NOMO-1 (cell line): Measurements from ENCODE around the gene RNASE9.
"Not testable (repeated sequence)": the region's sequence is repeated elsewhere in the genome, so short reads cannot be mapped to it uniquely, and the experiment has no call there.

Source experiments
- DNase-seq, 2 experiments: peaks; one replicate each; lab custom pipeline; 2025; ENCODE audit not compliant: unreplicated experiment in 2 of 2; lab: John Stamatoyannopoulos, UW

The RNASE9 gene

GRCh38 chr14:20560961-20561360 is at the start of gene RNASE9:
Gene RNASE9, minus strand, starts transcription at chr14:20561047.
- no peak for DNase-seq

- peak; percentile 56 to 58 for DNase-seq
Observed at GRCh38 chr14:20610002-20610765, 49.3 kb upstream of the RNASE9 start.

- peak; percentile 58 to 89 for DNase-seq
Observed at GRCh38 chr14:20609215-20610001, 48.6 kb upstream of the RNASE9 start.

- no peak for DNase-seq
Observed at GRCh38 chr14:20608383-20609110, 47.7 kb upstream of the RNASE9 start.

- no peak for DNase-seq
Observed at GRCh38 chr14:20607617-20608016, 46.8 kb upstream of the RNASE9 start.

- no peak for DNase-seq
Observed at GRCh38 chr14:20606902-20607242, 46.0 kb upstream of the RNASE9 start.

- no peak for DNase-seq
Observed at GRCh38 chr14:20606190-20606901, 45.5 kb upstream of the RNASE9 start.

GRCh38 chr14:20603813-20604690 is 43.2 kb upstream of the RNASE9 start:
- DNase-seq, result no peak

GRCh38 chr14:20602583-20602982 is 41.7 kb upstream of the RNASE9 start:
- DNase-seq, result no peak

GRCh38 chr14:20601522-20601921 is 40.7 kb upstream of the RNASE9 start:
- peak; percentile 13 to 23 for DNase-seq

- DNase-seq, result no peak
Observed at GRCh38 chr14:20597108-20597507, 36.3 kb upstream of the RNASE9 start.

- DNase-seq, result not testable (repeated sequence)
Observed at GRCh38 chr14:20595726-20596125, 34.9 kb upstream of the RNASE9 start.

- no peak for DNase-seq
Observed at GRCh38 chr14:20592574-20592973, 31.7 kb upstream of the RNASE9 start.

GRCh38 chr14:20591235-20591634 is 30.4 kb upstream of the RNASE9 start, which contains the start of gene RNASE12:
Gene RNASE12, minus strand, starts transcription at chr14:20591376. Its CDS starts 653 bp downstream, at chr14:20590723.
- DNase-seq, result no peak

GRCh38 chr14:20587489-20588154 is 26.8 kb upstream of the RNASE9 start, which contains the start of gene RNASE11:
Gene RNASE11, minus strand, starts transcription at chr14:20588001.
- no peak for DNase-seq

GRCh38 chr14:20583908-20584307 is 23.1 kb upstream of the RNASE9 start:
- DNase-seq, result peak; percentile 24 to 60

- no peak for DNase-seq
Observed at GRCh38 chr14:20583142-20583541, 22.3 kb upstream of the RNASE9 start.

- peak in 1 of 2 experiments; percentile 27 for DNase-seq
Observed at GRCh38 chr14:20580242-20580641, 19.4 kb upstream of the RNASE9 start.
